ENCODE measurements around the gene DEPP1.

DNA sequence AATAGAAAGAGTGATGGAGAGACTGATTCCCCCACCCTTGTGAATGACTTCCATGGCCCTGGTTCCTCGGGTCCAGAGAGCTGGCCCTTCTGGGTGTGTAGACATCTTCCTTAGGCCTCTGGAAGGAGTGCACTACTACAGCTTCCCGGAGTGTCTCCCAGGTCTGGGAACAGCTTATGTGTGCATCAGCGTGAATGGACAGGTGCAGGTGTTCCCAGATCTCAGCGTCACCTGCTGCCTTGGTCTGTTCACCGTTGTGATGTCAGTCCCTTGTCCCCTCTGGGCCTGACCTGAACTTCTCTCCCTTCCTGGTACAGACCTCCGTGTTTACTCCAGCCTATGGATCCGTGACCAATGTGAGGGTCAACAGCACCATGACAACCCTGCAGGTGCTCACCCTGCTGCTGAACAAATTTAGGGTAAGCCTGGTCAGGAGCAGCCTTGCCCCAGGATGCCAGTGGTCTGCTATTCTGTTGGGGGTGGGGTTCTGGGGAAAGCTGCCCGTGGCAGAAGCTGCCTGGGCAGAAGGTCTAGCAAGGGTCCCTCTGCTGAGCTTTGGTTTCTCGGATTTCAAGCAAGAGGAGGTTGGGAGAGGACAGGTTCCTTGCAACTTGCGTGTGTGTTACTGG, 10.5 kb upstream of the DEPP1 start:
- TF ChIP-seq, protein P1, sequence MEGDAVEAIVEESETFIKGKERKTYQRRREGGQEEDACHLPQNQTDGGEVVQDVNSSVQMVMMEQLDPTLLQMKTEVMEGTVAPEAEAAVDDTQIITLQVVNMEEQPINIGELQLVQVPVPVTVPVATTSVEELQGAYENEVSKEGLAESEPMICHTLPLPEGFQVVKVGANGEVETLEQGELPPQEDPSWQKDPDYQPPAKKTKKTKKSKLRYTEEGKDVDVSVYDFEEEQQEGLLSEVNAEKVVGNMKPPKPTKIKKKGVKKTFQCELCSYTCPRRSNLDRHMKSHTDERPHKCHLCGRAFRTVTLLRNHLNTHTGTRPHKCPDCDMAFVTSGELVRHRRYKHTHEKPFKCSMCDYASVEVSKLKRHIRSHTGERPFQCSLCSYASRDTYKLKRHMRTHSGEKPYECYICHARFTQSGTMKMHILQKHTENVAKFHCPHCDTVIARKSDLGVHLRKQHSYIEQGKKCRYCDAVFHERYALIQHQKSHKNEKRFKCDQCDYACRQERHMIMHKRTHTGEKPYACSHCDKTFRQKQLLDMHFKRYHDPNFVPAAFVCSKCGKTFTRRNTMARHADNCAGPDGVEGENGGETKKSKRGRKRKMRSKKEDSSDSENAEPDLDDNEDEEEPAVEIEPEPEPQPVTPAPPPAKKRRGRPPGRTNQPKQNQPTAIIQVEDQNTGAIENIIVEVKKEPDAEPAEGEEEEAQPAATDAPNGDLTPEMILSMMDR (IDR thresholded peaks at IDR 0.05), result no peak
- peak in 2 of 3 donors; percentile 50 to 65 for TF ChIP-seq POLR2A (IDR thresholded peaks at IDR 0.05)
